HT1080 (cell line): ENCODE results near the gene CD19. TPM values are rescaled to one million over a fixed set of nuclear protein-coding genes. Genes with fewer than 3 reads are reported as not detected.
"Not testable (repeated sequence)": the region's sequence is repeated elsewhere in the genome, so short reads cannot be mapped to it uniquely, and the experiment has no call there.

Experiments
- DNase-seq: peaks from one replicate; pipeline ENCODE4 v3.0.0-alpha.2; 2015; ENCODE audit warnings: low read depth
- total RNA-seq: library from RNA; depleted of rRNA; stranded (reverse); fragments of >200 nt; shearing (Covaris generic); gene quantifications from 2 replicates; pipeline ENCODE4 v1.2.3, GENCODE V29; 2014

The CD19 gene
- total RNA-seq, 1 experiment from 2014 or later, result not detected

- peak; percentile 59 for DNase-seq
These were observed 4.4 kb downstream of the CD19 start for GRCh38 chr16:28935924-28936783.

- no peak for DNase-seq
These were observed 5.0 kb downstream of the CD19 start for GRCh38 chr16:28936784-28937155.

- no peak for DNase-seq
These were observed 5.6 kb downstream of the CD19 start for GRCh38 chr16:28937222-28937876.

GRCh38 chr16:28938721-28939120 is 7.0 kb downstream of the CD19 start:
- DNase-seq, result no peak

GRCh38 chr16:28939825-28940224 is 8.1 kb downstream of the CD19 start:
- not testable (repeated sequence) for DNase-seq

GRCh38 chr16:28943281-28943680 is 11.5 kb downstream of the CD19 start:
- no peak for DNase-seq

GRCh38 chr16:28946681-28947080 is 14.9 kb downstream of the CD19 start:
- no peak for DNase-seq

- DNase-seq, result peak; percentile 100
These were observed 19.1 kb downstream of the CD19 start, which contains the start of gene NFATC2IP for GRCh38 chr16:28950648-28951409. Gene NFATC2IP, plus strand, starts transcription at chr16:28950937. Its CDS starts 75 bp downstream, at chr16:28951012.

GRCh38 chr16:28951410-28951943 is 19.7 kb downstream of the CD19 start:
- DNase-seq, result peak; percentile 10

GRCh38 chr16:28958216-28958615 is 26.4 kb downstream of the CD19 start:
- no peak for DNase-seq

- no peak for DNase-seq
These were observed 27.1 kb downstream of the CD19 start for GRCh38 chr16:28958836-28959235.

GRCh38 chr16:28964072-28964471 is 32.3 kb downstream of the CD19 start:
- DNase-seq, result no peak

GRCh38 chr16:28964496-28964895 is 32.7 kb downstream of the CD19 start:
- DNase-seq, result no peak

GRCh38 chr16:28967156-28967555 is 35.4 kb downstream of the CD19 start:
- no peak for DNase-seq

- not testable (repeated sequence) for DNase-seq
These were observed 37.9 kb downstream of the CD19 start for GRCh38 chr16:28969696-28970095.

GRCh38 chr16:28974007-28974436 is 42.3 kb downstream of the CD19 start:
- DNase-seq, result peak; percentile 73

- DNase-seq, result peak; percentile 95
These were observed 42.8 kb downstream of the CD19 start, which contains the start of gene SPNS1 for GRCh38 chr16:28974437-28975157. Gene SPNS1, plus strand, starts transcription at chr16:28974778. Its CDS starts 374 bp downstream, at chr16:28975152.

GRCh38 chr16:28975158-28975599 is 43.4 kb downstream of the CD19 start:
- DNase-seq, result no peak

GRCh38 chr16:28977703-28978662 is 46.2 kb downstream of the CD19 start:
- DNase-seq, result no peak
